ENCODE measurements around the gene RBFOX1.
"Not testable (repeated sequence)": the region's sequence is repeated elsewhere in the genome, so short reads cannot be mapped to it uniquely, and the experiment has no call there.

Gene RBFOX1

GRCh38 chr16:7471268-7471667 lies 138.6 kb downstream of the RBFOX1 start:
- DNase-seq (ENCODE audit: low read depth) = no peak

GRCh38 chr16:7482032-7482431 lies 149.4 kb downstream of the RBFOX1 start:
- no peak for DNase-seq (ENCODE audit: low read depth)

GRCh38 chr16:7482596-7483290 lies 150.1 kb downstream of the RBFOX1 start:
- no peak for DNase-seq (ENCODE audit: low read depth)

- DNase-seq (ENCODE audit: low read depth) = no peak
Observed at GRCh38 chr16:7487574-7488323, 155.1 kb downstream of the RBFOX1 start.

GRCh38 chr16:7492122-7492521 lies 159.5 kb downstream of the RBFOX1 start:
- DNase-seq (ENCODE audit: low read depth) = no peak

GRCh38 chr16:7493133-7493532 lies 160.5 kb downstream of the RBFOX1 start:
- DNase-seq (ENCODE audit: low read depth) = no peak

- no peak for DNase-seq (ENCODE audit: low read depth)
Observed at GRCh38 chr16:7497691-7498090, 165.0 kb downstream of the RBFOX1 start.

GRCh38 chr16:7501868-7502267 lies 169.2 kb downstream of the RBFOX1 start:
- DNase-seq (ENCODE audit: low read depth) = no peak

- not testable (repeated sequence) for DNase-seq (ENCODE audit: low read depth)
Observed at GRCh38 chr16:7502591-7503157, 170.0 kb downstream of the RBFOX1 start.

- DNase-seq (ENCODE audit: low read depth) = no peak
Observed at GRCh38 chr16:7503666-7504065, 171.0 kb downstream of the RBFOX1 start.

- DNase-seq (ENCODE audit: low read depth) = no peak
Observed at GRCh38 chr16:7504844-7505243, 172.2 kb downstream of the RBFOX1 start.

GRCh38 chr16:7505495-7505894 lies 172.8 kb downstream of the RBFOX1 start:
- no peak for DNase-seq (ENCODE audit: low read depth)

- no peak for DNase-seq (ENCODE audit: low read depth)
Observed at GRCh38 chr16:7506363-7506762, 173.7 kb downstream of the RBFOX1 start.

GRCh38 chr16:7508656-7509055 lies 176.0 kb downstream of the RBFOX1 start:
- DNase-seq (ENCODE audit: low read depth) = no peak

- no peak for DNase-seq (ENCODE audit: low read depth)
Observed at GRCh38 chr16:7509963-7510601, 177.4 kb downstream of the RBFOX1 start.

- DNase-seq (ENCODE audit: low read depth) = no peak
Observed at GRCh38 chr16:7511549-7512260, 179.1 kb downstream of the RBFOX1 start.

GRCh38 chr16:7512503-7512902 lies 179.9 kb downstream of the RBFOX1 start:
- no peak for DNase-seq (ENCODE audit: low read depth)

- peak; percentile 0 for DNase-seq (ENCODE audit: low read depth)
Observed at GRCh38 chr16:7513429-7513828, 180.8 kb downstream of the RBFOX1 start.

- no peak for DNase-seq (ENCODE audit: low read depth)
Observed at GRCh38 chr16:7515543-7515942, 182.9 kb downstream of the RBFOX1 start.

GRCh38 chr16:7517496-7517895 lies 184.9 kb downstream of the RBFOX1 start:
- no peak for DNase-seq (ENCODE audit: low read depth)

GRCh38 chr16:7518158-7518557 lies 185.5 kb downstream of the RBFOX1 start:
- no peak for DNase-seq (ENCODE audit: low read depth)

GRCh38 chr16:7521834-7522233 lies 189.2 kb downstream of the RBFOX1 start:
- no peak for DNase-seq (ENCODE audit: low read depth)

Data from ELR (cell line).